ENCODE measurements around the gene MYO3B. TPM values are rescaled to one million over a fixed set of nuclear protein-coding genes. Genes with fewer than 3 reads are reported as not detected.

The MYO3B gene
- total RNA-seq, 1 donor, result 0.09 TPM

DNA sequence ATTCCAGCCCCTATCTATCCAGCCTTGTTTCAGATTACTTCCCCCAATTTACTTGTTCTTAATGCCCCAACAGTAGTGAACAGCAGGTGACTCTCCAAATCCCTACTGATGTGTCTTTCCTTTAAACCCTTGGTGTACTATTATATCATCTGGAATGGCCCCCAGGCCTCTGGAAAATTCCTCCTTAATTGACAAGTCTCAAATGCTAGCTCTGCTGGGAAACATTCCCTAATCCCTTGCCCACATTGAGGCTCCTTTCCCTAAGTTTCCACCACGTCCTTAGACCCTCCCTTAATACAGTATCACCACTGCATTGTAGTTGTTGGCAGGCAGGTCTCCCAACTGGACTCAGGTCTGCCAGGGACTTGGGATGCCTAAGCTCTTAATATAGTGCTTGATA is 41.0 kb downstream of the MYO3B start:
- TF ChIP-seq, protein P1, sequence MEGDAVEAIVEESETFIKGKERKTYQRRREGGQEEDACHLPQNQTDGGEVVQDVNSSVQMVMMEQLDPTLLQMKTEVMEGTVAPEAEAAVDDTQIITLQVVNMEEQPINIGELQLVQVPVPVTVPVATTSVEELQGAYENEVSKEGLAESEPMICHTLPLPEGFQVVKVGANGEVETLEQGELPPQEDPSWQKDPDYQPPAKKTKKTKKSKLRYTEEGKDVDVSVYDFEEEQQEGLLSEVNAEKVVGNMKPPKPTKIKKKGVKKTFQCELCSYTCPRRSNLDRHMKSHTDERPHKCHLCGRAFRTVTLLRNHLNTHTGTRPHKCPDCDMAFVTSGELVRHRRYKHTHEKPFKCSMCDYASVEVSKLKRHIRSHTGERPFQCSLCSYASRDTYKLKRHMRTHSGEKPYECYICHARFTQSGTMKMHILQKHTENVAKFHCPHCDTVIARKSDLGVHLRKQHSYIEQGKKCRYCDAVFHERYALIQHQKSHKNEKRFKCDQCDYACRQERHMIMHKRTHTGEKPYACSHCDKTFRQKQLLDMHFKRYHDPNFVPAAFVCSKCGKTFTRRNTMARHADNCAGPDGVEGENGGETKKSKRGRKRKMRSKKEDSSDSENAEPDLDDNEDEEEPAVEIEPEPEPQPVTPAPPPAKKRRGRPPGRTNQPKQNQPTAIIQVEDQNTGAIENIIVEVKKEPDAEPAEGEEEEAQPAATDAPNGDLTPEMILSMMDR (IDR thresholded peaks at IDR 0.05; ENCODE audit: insufficient read depth, low read length), result no peak
- no peak overlapping the region for H3K4me3 ChIP-seq (ENCODE audit: low read depth, low read length)
- DNase-seq (ENCODE audit: low read depth), result no peak

DNA sequence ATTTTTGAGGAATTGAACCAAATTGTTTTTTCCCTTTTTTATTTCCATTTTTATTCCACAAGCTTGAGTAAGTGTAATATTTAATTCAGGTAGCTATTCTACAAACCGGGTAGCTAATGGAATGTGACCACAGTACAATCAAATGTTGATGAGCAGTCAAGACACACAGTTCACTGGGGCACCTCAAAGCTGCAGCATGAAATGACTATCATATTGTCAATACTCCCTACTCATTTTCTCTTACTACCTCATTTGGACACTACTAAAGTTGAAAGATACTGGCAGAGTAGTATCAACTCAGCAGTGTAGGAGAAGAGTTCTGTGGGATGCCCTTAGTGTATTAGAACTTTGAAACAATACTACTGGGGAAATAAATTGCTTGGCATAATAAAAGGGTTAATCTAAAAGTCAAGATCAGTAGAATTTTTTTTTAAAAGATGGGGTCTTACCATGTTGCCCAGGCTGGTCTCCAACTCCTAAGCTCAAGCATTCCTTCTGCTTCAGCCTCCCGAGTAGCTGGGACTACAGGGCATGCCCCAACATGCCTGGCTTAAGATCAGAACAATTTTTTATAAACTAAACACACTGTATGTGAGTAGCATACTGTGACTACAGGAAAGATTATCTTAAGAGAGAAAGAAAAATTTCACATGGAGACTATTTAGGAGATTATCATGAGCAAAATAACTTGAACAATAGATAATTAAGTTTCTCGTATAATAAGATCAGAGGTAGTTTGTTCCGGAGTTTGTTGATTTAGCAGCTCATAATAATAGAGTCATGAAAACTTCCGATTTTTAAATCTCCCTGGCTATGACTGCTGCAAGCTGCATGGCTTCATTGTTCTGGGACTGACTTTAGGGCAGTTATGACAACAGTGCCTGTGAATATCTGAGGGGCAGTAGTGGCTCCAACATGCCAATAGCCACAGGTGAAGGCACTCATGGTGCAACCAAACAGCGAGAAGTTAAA is 43.7 kb downstream of the MYO3B start:
- DNase-seq (ENCODE audit: low read depth), result peak; percentile 60
- TF ChIP-seq, protein P1 (IDR thresholded peaks at IDR 0.05; ENCODE audit: insufficient read depth, low read length), result no peak
- H3K4me3 ChIP-seq (ENCODE audit: low read depth, low read length), result no peak overlapping the region

DNA sequence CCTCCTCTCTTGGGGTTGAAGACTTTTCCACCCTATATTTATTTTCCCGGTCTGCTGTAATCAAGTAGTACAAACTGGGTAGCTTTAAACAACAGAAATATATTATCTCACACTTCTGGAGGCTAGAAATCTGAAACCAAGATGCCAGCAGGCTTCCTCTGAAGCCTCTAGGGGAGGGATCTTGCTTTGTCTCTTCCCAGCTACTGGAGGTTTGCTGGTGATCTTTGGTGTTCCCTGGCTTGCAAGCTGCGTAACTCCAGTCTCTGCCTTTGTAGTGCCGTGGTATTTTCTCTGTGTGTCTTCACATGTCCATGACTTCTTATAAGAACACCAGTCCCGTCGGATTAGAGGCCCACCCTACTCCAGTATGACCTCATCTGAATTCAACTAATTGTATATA is 44.4 kb downstream of the MYO3B start:
- DNase-seq (ENCODE audit: low read depth), result peak; percentile 8
- no peak overlapping the region for H3K4me3 ChIP-seq (ENCODE audit: low read depth, low read length)
- TF ChIP-seq, protein P1 (IDR thresholded peaks at IDR 0.05; ENCODE audit: insufficient read depth, low read length), result no peak

DNA sequence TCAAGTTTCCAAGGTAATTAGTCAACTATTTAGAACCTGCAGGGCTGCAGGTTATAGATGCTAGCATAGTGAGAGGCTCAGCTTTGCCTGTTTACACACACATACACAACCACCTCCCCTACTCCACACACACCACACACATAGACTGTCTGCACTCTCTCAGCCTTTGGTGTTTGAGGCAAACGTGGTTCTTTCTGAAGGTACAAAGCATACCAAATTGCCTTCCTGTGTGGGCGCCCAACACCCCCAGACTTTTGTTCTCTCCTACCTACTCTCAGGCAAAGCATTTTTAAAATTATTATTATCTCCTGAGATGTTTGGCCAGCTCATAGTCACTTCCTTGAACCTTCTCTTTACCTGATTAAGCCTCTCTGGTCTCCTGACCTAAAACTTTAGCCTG is 44.9 kb downstream of the MYO3B start:
- TF ChIP-seq, protein P1 (IDR thresholded peaks at IDR 0.05; ENCODE audit: insufficient read depth, low read length), result no peak
- DNase-seq (ENCODE audit: low read depth), result no peak
- H3K4me3 ChIP-seq (ENCODE audit: low read depth, low read length), result no peak overlapping the region

DNA sequence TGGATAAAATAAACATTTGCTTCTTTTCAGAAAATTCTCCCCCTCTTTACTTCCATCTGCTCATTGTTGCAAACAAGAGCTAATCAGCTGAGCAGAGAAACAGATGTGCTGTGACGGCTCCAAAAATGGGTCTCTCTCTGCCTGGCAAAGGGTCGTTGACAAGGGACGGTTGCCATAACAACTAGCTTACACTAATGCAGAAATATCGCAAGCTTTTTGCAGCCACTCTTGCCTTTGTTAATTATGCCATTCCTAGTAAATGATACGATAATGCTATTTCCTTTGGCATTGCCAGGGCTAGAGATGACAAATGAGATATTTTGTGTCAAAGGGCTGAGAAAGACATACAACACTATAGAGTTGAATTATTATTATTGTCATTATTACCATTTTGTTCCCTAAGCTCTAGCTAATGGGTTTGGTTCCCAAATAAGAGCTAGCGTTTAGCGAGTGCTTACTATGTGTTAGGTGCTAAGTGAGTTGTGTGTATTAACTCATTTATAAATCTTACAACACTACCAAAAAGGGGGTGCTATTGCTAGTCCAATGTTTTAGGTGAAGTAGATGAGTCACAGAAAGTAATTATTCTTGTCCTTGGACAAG is 46.8 kb downstream of the MYO3B start:
- no peak overlapping the region for H3K4me3 ChIP-seq (ENCODE audit: low read depth, low read length)
- no peak for DNase-seq (ENCODE audit: low read depth)
- TF ChIP-seq, protein P1 (IDR thresholded peaks at IDR 0.05; ENCODE audit: insufficient read depth, low read length), result no peak

DNA sequence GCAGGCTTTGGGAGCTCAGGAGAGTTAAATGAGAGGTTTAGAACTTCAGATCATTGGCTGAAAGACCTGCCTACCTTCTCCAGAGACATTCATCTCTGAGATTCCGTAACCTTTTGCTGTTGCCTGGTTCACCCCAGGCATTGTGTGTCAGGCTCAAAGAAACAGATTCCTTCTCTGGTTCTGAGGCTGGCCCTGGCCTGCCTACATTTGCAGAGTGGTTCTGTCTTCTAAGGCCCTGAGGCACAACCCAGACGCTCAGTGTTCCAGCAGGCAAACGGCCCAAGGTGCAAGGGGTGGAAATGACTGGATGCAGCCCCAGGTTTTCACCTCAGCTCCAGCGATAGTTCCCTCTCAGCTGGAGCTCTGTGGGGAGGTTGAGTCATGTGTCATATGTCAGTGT is 48.3 kb downstream of the MYO3B start:
- H3K4me3 ChIP-seq (ENCODE audit: low read depth, low read length), result no peak overlapping the region
- no peak for DNase-seq (ENCODE audit: low read depth)
- TF ChIP-seq, protein P1 (IDR thresholded peaks at IDR 0.05; ENCODE audit: insufficient read depth, low read length), result no peak

Measured in fibroblast of the aortic adventitia (primary cell).